ENCODE data around the gene FITM2. TPM values are rescaled to one million over a fixed set of nuclear protein-coding genes. Genes with fewer than 3 reads are reported as not detected.
"Not testable (repeated sequence)": the region's sequence is repeated elsewhere in the genome, so short reads cannot be mapped to it uniquely, and the experiment has no call there.

The FITM2 gene
- total RNA-seq, 2 experiments from 2014 or later, result 2.7 to 2.9 TPM

- ChIA-PET CTCF (interaction anchor here (1.5 to 5.6 kb wide), 3 partner anchors 12 to 108 kb away, joined by 3 to 35 read pairs (median 16); partner anchors contain the start of gene FITM2), POLR2A (no interaction called here)
- ATAC-seq (peak; percentile 57), DNase-seq (no peak)
- H3K4me3 Mint-ChIP-seq, result no peak overlapping the region
- H3K36me3 Mint-ChIP-seq (ENCODE audit: low read depth), result no peaks in the 10 kb centered on the region
- peaks cover 3% of the 10 kb centered on the region for H3K27me3 Mint-ChIP-seq (ENCODE audit: low read depth)
- no peaks in the 10 kb centered on the region for H3K9me3 Mint-ChIP-seq (ENCODE audit: insufficient read depth)
- H3K27ac Mint-ChIP-seq, result no peak overlapping the region
- H3K4me1 Mint-ChIP-seq (ENCODE audit: low read depth), result no peaks in the 10 kb centered on the region
Measured at GRCh38 chr20:44326391-44327159, 15.6 kb upstream of the FITM2 start.

GRCh38 chr20:44324343-44324742 lies 13.3 kb upstream of the FITM2 start:
- CTCF ChIA-PET, result interaction anchor here (5.6 kb wide), 1 partner anchor 13 kb away, joined by 35 read pairs; the partner anchor contains the start of gene FITM2
- Mint-ChIP-seq H3K27me3 (ENCODE audit: low read depth) (peaks cover 5% of the 10 kb centered on the region), H3K9me3 (ENCODE audit: insufficient read depth) (no peaks in the 10 kb centered on the region), H3K4me1 (ENCODE audit: low read depth) (no peaks in the 10 kb centered on the region), H3K36me3 (ENCODE audit: low read depth) (no peaks in the 10 kb centered on the region), H3K27ac (no peak overlapping the region), H3K4me3 (no peak overlapping the region)
- ATAC-seq (no peak), DNase-seq (no peak)
- POLR2A ChIA-PET, result no interaction called here

- DNase-seq (no peak), ATAC-seq (no peak)
- H3K36me3 Mint-ChIP-seq (ENCODE audit: low read depth), result no peaks in the 10 kb centered on the region
- no peaks in the 10 kb centered on the region for H3K9me3 Mint-ChIP-seq (ENCODE audit: insufficient read depth)
- no peak overlapping the region for H3K27ac Mint-ChIP-seq
- H3K4me1 Mint-ChIP-seq (ENCODE audit: low read depth), result no peaks in the 10 kb centered on the region
- ChIA-PET POLR2A (no interaction called here), CTCF (interaction anchor here (1.1 to 2.4 kb wide), 4 partner anchors 9 to 104 kb away, joined by 3 to 12 read pairs (median 7); partner anchors contain the start of gene FITM2)
- H3K4me3 Mint-ChIP-seq, result no peak overlapping the region
- peaks cover 2% of the 10 kb centered on the region for H3K27me3 Mint-ChIP-seq (ENCODE audit: low read depth)
Measured at GRCh38 chr20:44319839-44320422, 8.9 kb upstream of the FITM2 start.

GRCh38 chr20:44314870-44315269 lies 3.9 kb upstream of the FITM2 start:
- Mint-ChIP-seq H3K4me1 (ENCODE audit: low read depth) (peaks cover 12% of the 10 kb centered on the region), H3K27ac (no peak overlapping the region), H3K36me3 (ENCODE audit: low read depth) (peaks cover 3% of the 10 kb centered on the region), H3K4me3 (no peak overlapping the region), H3K9me3 (ENCODE audit: insufficient read depth) (no peaks in the 10 kb centered on the region), H3K27me3 (ENCODE audit: low read depth) (peaks cover 6% of the 10 kb centered on the region)
- ATAC-seq (no peak), DNase-seq (no peak)
- CTCF ChIA-PET, result interaction anchor here (1.2 to 7.5 kb wide), 3 partner anchors 11 to 96 kb away, joined by 3 to 529 read pairs (median 7); no protein-coding TSS in a partner anchor
- POLR2A ChIA-PET, result no interaction called here

- Mint-ChIP-seq H3K27ac (peak overlapping the region; percentile 90), H3K4me1 (ENCODE audit: low read depth) (peaks cover 19% of the 10 kb centered on the region), H3K9me3 (ENCODE audit: insufficient read depth) (no peaks in the 10 kb centered on the region), H3K4me3 (peak overlapping the region; percentile 88), H3K27me3 (ENCODE audit: low read depth) (peaks cover 6% of the 10 kb centered on the region), H3K36me3 (ENCODE audit: low read depth) (peaks cover 3% of the 10 kb centered on the region)
- ChIA-PET CTCF (interaction anchor here (0.6 to 7.5 kb wide), 21 partner anchors 10 to 193 kb away, joined by 3 to 529 read pairs (median 5); partner anchors contain the start of gene OSER1), POLR2A (interaction anchor here (0.7 to 2.7 kb wide), 4 partner anchors 92 to 175 kb away, joined by 3 to 17 read pairs (median 6); partner anchors contain the start of gene OSER1)
- ATAC-seq, result peak; percentile 3
- no peak for DNase-seq
Measured at GRCh38 chr20:44309763-44310663, 989 bp downstream of the FITM2 start.

- Mint-ChIP-seq H3K27ac (no peak overlapping the region), H3K4me3 (no peak overlapping the region), H3K27me3 (ENCODE audit: low read depth) (peaks cover 2% of the 10 kb centered on the region), H3K4me1 (ENCODE audit: low read depth) (peaks cover 19% of the 10 kb centered on the region), H3K9me3 (ENCODE audit: insufficient read depth) (no peaks in the 10 kb centered on the region), H3K36me3 (ENCODE audit: low read depth) (peaks cover 3% of the 10 kb centered on the region)
- CTCF ChIA-PET, result interaction anchor here (0.9 to 1.3 kb wide), 2 partner anchors 90 to 91 kb away, joined by 3 read pairs; no protein-coding TSS in a partner anchor
- ATAC-seq (no peak), DNase-seq (no peak)
- POLR2A ChIA-PET, result interaction anchor here (0.6 kb wide), 2 partner anchors 26 to 164 kb away, joined by 3 read pairs; no protein-coding TSS in a partner anchor
Measured at GRCh38 chr20:44306927-44307326, 4.1 kb downstream of the FITM2 start.

DNA sequence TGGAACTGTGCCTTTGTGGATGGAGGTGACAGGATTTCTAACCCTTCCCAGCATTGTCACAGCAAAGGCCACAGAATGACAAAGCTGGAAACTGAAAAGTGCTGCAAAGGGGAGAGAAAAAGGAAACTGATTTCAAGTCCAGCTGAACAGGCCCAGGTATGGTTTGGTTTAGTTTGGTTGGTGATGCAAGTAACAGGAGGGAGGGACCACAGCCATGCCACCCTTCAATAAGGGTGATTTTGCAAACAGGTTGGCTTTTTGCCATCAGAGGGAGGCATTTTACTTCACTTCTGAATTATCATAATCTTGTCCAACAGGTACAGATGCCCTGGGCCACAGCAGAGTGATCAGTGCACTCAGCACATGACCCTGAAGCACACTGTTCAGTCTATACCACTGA lies 6.6 kb downstream of the FITM2 start:
- H3K27ac Mint-ChIP-seq, result no peak overlapping the region
- CTCF ChIA-PET, result no interaction called here
- no peaks in the 10 kb centered on the region for H3K36me3 Mint-ChIP-seq (ENCODE audit: low read depth)
- no peak for ATAC-seq
- no peaks in the 10 kb centered on the region for H3K9me3 Mint-ChIP-seq (ENCODE audit: insufficient read depth)
- peaks cover 2% of the 10 kb centered on the region for H3K4me1 Mint-ChIP-seq (ENCODE audit: low read depth)
- POLR2A ChIA-PET, result no interaction called here
- no peak for DNase-seq
- H3K27me3 Mint-ChIP-seq (ENCODE audit: low read depth), result no peaks in the 10 kb centered on the region
- no peak overlapping the region for H3K4me3 Mint-ChIP-seq

DNA sequence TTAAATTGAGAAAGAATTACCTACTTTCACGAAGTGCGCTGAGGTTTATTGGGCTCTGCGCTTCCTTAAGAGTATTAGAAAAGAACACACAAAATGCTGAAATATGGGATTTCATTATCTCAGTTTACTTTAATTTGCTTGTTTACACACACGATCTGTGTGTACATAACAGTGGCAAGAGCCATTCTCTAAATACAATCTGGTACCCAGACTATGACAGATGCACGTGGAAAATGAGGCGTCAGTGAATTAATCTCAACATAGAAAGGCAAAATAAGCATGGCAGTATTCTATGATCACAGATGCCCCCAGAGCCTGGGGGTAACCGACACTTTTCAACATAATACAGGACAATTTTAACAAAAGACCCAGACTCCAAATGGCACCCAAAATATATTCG lies 8.3 kb downstream of the FITM2 start:
- H3K27me3 Mint-ChIP-seq (ENCODE audit: low read depth), result no peaks in the 10 kb centered on the region
- no peak overlapping the region for H3K4me3 Mint-ChIP-seq
- H3K9me3 Mint-ChIP-seq (ENCODE audit: insufficient read depth), result no peaks in the 10 kb centered on the region
- no peaks in the 10 kb centered on the region for H3K4me1 Mint-ChIP-seq (ENCODE audit: low read depth)
- H3K36me3 Mint-ChIP-seq (ENCODE audit: low read depth), result no peaks in the 10 kb centered on the region
- no peak overlapping the region for H3K27ac Mint-ChIP-seq
- DNase-seq, result no peak
- ChIA-PET CTCF (interaction anchor here (1.1 to 1.7 kb wide), 2 partner anchors 15 to 85 kb away, joined by 3 to 6 read pairs; no protein-coding TSS in a partner anchor), POLR2A (no interaction called here)
- ATAC-seq, result no peak

GRCh38 chr20:44302026-44302669 lies 8.9 kb downstream of the FITM2 start:
- no peak overlapping the region for H3K4me3 Mint-ChIP-seq
- POLR2A ChIA-PET, result no interaction called here
- no peaks in the 10 kb centered on the region for H3K36me3 Mint-ChIP-seq (ENCODE audit: low read depth)
- H3K27me3 Mint-ChIP-seq (ENCODE audit: low read depth), result no peaks in the 10 kb centered on the region
- H3K9me3 Mint-ChIP-seq (ENCODE audit: insufficient read depth), result no peaks in the 10 kb centered on the region
- CTCF ChIA-PET, result interaction anchor here (1.1 to 1.7 kb wide), 2 partner anchors 15 to 85 kb away, joined by 3 to 6 read pairs; no protein-coding TSS in a partner anchor
- no peaks in the 10 kb centered on the region for H3K4me1 Mint-ChIP-seq (ENCODE audit: low read depth)
- ATAC-seq (no peak), DNase-seq (no peak)
- H3K27ac Mint-ChIP-seq, result no peak overlapping the region

- Mint-ChIP-seq H3K9me3 (ENCODE audit: insufficient read depth) (no peaks in the 10 kb centered on the region), H3K4me1 (ENCODE audit: low read depth) (no peaks in the 10 kb centered on the region), H3K36me3 (ENCODE audit: low read depth) (no peaks in the 10 kb centered on the region), H3K4me3 (no peak overlapping the region), H3K27me3 (ENCODE audit: low read depth) (no peaks in the 10 kb centered on the region), H3K27ac (no peak overlapping the region)
- POLR2A ChIA-PET, result no interaction called here
- CTCF ChIA-PET, result interaction anchor here (1.1 to 2.5 kb wide), 3 partner anchors 10 to 84 kb away, joined by 3 to 14 read pairs (median 6); partner anchors contain the start of gene FITM2
- DNase-seq (no peak), ATAC-seq (no peak)
Measured at GRCh38 chr20:44301285-44301684, 9.7 kb downstream of the FITM2 start.

DNA sequence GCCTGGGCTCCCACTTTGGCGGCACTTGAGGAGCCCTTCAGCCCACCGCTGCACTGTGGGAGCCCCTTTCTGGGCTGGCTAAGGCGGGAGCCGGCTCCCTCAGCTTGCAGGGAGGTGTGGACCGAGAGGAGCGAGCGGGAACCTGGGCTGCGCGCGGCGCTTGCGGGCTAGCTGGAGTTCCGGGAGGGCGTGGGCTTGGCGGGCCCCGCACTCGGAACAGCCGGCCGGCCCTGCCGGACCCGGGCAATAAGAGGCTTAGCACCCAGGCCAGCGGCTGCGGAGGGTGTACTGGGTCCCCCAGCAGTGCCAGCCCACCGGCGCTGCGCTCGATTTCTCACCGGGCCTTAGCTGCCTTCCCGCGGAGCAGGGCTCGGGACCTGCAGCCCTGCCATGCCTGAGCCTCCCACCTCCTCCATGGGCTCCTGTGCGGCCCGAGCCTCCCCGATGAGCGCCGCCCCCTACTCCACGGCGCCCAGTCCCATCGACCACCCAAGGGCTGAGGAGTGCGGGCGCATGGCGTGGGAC lies 11.9 kb downstream of the FITM2 start:
- H3K27me3 Mint-ChIP-seq (ENCODE audit: low read depth); H3K9me3 Mint-ChIP-seq (ENCODE audit: insufficient read depth); H3K36me3 Mint-ChIP-seq (ENCODE audit: low read depth); H3K27ac Mint-ChIP-seq; H3K4me3 Mint-ChIP-seq; H3K4me1 Mint-ChIP-seq (ENCODE audit: low read depth); ATAC-seq; POLR2A ChIA-PET; DNase-seq: not testable (repeated sequence)
- CTCF ChIA-PET, result interaction anchor here (1.0 to 2.5 kb wide), 3 partner anchors 9 to 12 kb away, joined by 3 to 14 read pairs (median 5); partner anchors contain the start of gene FITM2

Measured in activated CD8-positive, alpha-beta T cell treated with anti-CD3 and anti-CD28 coated beads, Interleukin-2, amount 10 ng/mL, durations not matched to agents 7 days and 5 days (primary cell).